ENCODE data around the gene CHST12.

- no peak for TF ChIP-seq CTCF (IDR thresholded peaks at IDR 0.05)
- no peak for TF ChIP-seq POLR2A (IDR thresholded peaks at IDR 0.05)
- no peak for TF ChIP-seq POLR2AphosphoS5 (IDR thresholded peaks at IDR 0.05)
- no peak for TF ChIP-seq EP300 (IDR thresholded peaks at IDR 0.05)
These were observed 58.0 kb downstream of the CHST12 start for GRCh38 chr7:2461268-2462026.
